CD4-positive, alpha-beta T cell treated with Interleukin-17A for 1 hour (primary cell): ENCODE data around the gene DOCK3.
A peak's percentile ranks its signal among the peaks of the same experiment; 100 is the strongest.
"Not testable (repeated sequence)": the region's sequence is repeated elsewhere in the genome, so short reads cannot be mapped to it uniquely, and the experiment has no call there.

Source experiments
- DNase-seq: peaks from one replicate; pipeline ENCODE4 v3.0.0-alpha.2; 2020

DOCK3 gene

GRCh38 chr3:51340989-51341636 is 666.4 kb downstream of the DOCK3 start:
- no peak for DNase-seq

GRCh38 chr3:51343918-51344687 is 669.4 kb downstream of the DOCK3 start:
- DNase-seq: no peak

- no peak for DNase-seq
These were observed 676.0 kb downstream of the DOCK3 start for GRCh38 chr3:51350751-51351150.

- DNase-seq: no peak
These were observed 678.4 kb downstream of the DOCK3 start for GRCh38 chr3:51353131-51353530.

- DNase-seq: no peak
These were observed 679.0 kb downstream of the DOCK3 start for GRCh38 chr3:51353691-51354090.

- no peak for DNase-seq
These were observed 679.4 kb downstream of the DOCK3 start for GRCh38 chr3:51354172-51354571.

GRCh38 chr3:51354731-51355615 is 680.2 kb downstream of the DOCK3 start:
- no peak for DNase-seq

- DNase-seq: no peak
These were observed 681.3 kb downstream of the DOCK3 start for GRCh38 chr3:51355891-51356578.

- no peak for DNase-seq
These were observed 683.1 kb downstream of the DOCK3 start for GRCh38 chr3:51357856-51358255.

GRCh38 chr3:51358981-51359380 is 684.3 kb downstream of the DOCK3 start:
- DNase-seq: no peak

GRCh38 chr3:51360806-51361205 is 686.1 kb downstream of the DOCK3 start:
- DNase-seq: no peak

- no peak for DNase-seq
These were observed 687.0 kb downstream of the DOCK3 start for GRCh38 chr3:51361746-51362145.

GRCh38 chr3:51362476-51362875 is 687.7 kb downstream of the DOCK3 start:
- DNase-seq: no peak

- not testable (repeated sequence) for DNase-seq
These were observed 693.5 kb downstream of the DOCK3 start for GRCh38 chr3:51368276-51368675.

GRCh38 chr3:51371943-51372557 is 697.3 kb downstream of the DOCK3 start:
- peak; percentile 76 for DNase-seq

GRCh38 chr3:51373658-51374421 is 699.1 kb downstream of the DOCK3 start:
- DNase-seq: no peak

GRCh38 chr3:51374456-51374855 is 699.7 kb downstream of the DOCK3 start:
- DNase-seq: no peak

GRCh38 chr3:51375136-51375535 is 700.4 kb downstream of the DOCK3 start:
- DNase-seq: no peak

- DNase-seq: no peak
These were observed 700.8 kb downstream of the DOCK3 start for GRCh38 chr3:51375571-51375970.

- no peak for DNase-seq
These were observed 703.3 kb downstream of the DOCK3 start for GRCh38 chr3:51378065-51378464.

GRCh38 chr3:51378726-51379125 is 704.0 kb downstream of the DOCK3 start:
- DNase-seq: no peak

- DNase-seq: no peak
These were observed 704.6 kb downstream of the DOCK3 start for GRCh38 chr3:51379301-51379700.
